Measurements from ENCODE around the gene COL5A2. TPM values are rescaled to one million over a fixed set of nuclear protein-coding genes. Genes with fewer than 3 reads are reported as not detected.

Gene COL5A2
- polyA plus RNA-seq, 1 donor from 2014 or later, result 3.6 TPM

GRCh38 chr2:189199797-189200196, 20.2 kb upstream of the COL5A2 start:
- Histone ChIP-seq H3K9me3 (ENCODE audit: low read length) (no peaks in the 10 kb centered on the region), H3K27ac (ENCODE audit: low read length) (no peak overlapping the region), H3K4me2 (ENCODE audit: low read length) (no peak overlapping the region), H4K20me1 (ENCODE audit: insufficient read depth) (no peaks in the 10 kb centered on the region), H3K79me2 (replicated peaks; ENCODE audit: insufficient read depth, low read length) (no peaks in the 10 kb centered on the region), H3K9me2 (ENCODE audit: insufficient read depth, low read length) (no peaks in the 10 kb centered on the region), H3K27me3 (ENCODE audit: insufficient read depth, low read depth, low read length) (no peaks in the 10 kb centered on the region), H3K36me3 (ENCODE audit: insufficient read depth, low read length) (no peaks in the 10 kb centered on the region), H3K9ac (ENCODE audit: low read length) (no peak overlapping the region), H3K4me3 (ENCODE audit: low read length) (no peak overlapping the region), H2AFZ (ENCODE audit: low read depth, low read length) (no peak overlapping the region), H3F3A (ENCODE audit: insufficient read depth, low read length, poor library complexity, severe bottlenecking) (no peaks in the 10 kb centered on the region)
- TF ChIP-seq POLR2AphosphoS5 (IDR thresholded peaks at IDR 0.05), result no peak
- TF ChIP-seq SMC3 (conservative IDR thresholded peaks at IDR 0.05; ENCODE audit: poor library complexity), result no peak
- no peak for TF ChIP-seq EP300 (conservative IDR thresholded peaks at IDR 0.05; ENCODE audit: poor library complexity, severe bottlenecking)
- TF ChIP-seq MXI1 (conservative IDR thresholded peaks at IDR 0.05; ENCODE audit: poor library complexity, severe bottlenecking), result no peak
- TF ChIP-seq REST (IDR thresholded peaks at IDR 0.05; ENCODE audit: borderline replicate concordance), result no peak
- TF ChIP-seq, protein P1, sequence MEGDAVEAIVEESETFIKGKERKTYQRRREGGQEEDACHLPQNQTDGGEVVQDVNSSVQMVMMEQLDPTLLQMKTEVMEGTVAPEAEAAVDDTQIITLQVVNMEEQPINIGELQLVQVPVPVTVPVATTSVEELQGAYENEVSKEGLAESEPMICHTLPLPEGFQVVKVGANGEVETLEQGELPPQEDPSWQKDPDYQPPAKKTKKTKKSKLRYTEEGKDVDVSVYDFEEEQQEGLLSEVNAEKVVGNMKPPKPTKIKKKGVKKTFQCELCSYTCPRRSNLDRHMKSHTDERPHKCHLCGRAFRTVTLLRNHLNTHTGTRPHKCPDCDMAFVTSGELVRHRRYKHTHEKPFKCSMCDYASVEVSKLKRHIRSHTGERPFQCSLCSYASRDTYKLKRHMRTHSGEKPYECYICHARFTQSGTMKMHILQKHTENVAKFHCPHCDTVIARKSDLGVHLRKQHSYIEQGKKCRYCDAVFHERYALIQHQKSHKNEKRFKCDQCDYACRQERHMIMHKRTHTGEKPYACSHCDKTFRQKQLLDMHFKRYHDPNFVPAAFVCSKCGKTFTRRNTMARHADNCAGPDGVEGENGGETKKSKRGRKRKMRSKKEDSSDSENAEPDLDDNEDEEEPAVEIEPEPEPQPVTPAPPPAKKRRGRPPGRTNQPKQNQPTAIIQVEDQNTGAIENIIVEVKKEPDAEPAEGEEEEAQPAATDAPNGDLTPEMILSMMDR (IDR thresholded peaks at IDR 0.05; ENCODE audit: poor library complexity, severe bottlenecking), result no peak
- no peak for TF ChIP-seq EZH2 (IDR thresholded peaks at IDR 0.05; ENCODE audit: borderline replicate concordance, insufficient read depth, low read length, poor library complexity, severe bottlenecking)
- no peak for TF ChIP-seq TAF1 (IDR thresholded peaks at IDR 0.05; ENCODE audit: low read depth)
- TF ChIP-seq RAD21 (conservative IDR thresholded peaks at IDR 0.05), result no peak

GRCh38 chr2:189192766-189193165, 13.2 kb upstream of the COL5A2 start:
- Histone ChIP-seq H3K4me3 (ENCODE audit: low read length) (no peak overlapping the region), H3K27me3 (ENCODE audit: insufficient read depth, low read depth, low read length) (no peaks in the 10 kb centered on the region), H3K4me2 (ENCODE audit: low read length) (no peak overlapping the region), H3K9me3 (ENCODE audit: low read length) (no peaks in the 10 kb centered on the region), H3K36me3 (ENCODE audit: insufficient read depth, low read length) (no peaks in the 10 kb centered on the region), H2AFZ (ENCODE audit: low read depth, low read length) (no peak overlapping the region), H3K9ac (ENCODE audit: low read length) (no peak overlapping the region), H3K27ac (ENCODE audit: low read length) (no peak overlapping the region), H4K20me1 (ENCODE audit: insufficient read depth) (no peaks in the 10 kb centered on the region), H3F3A (ENCODE audit: insufficient read depth, low read length, poor library complexity, severe bottlenecking) (no peaks in the 10 kb centered on the region), H3K9me2 (ENCODE audit: insufficient read depth, low read length) (no peaks in the 10 kb centered on the region), H3K79me2 (replicated peaks; ENCODE audit: insufficient read depth, low read length) (no peaks in the 10 kb centered on the region)
- TF ChIP-seq RAD21 (conservative IDR thresholded peaks at IDR 0.05) (no peak), EP300 (conservative IDR thresholded peaks at IDR 0.05; ENCODE audit: poor library complexity, severe bottlenecking) (no peak), POLR2AphosphoS5 (IDR thresholded peaks at IDR 0.05) (no peak), SMC3 (conservative IDR thresholded peaks at IDR 0.05; ENCODE audit: poor library complexity) (no peak), MXI1 (conservative IDR thresholded peaks at IDR 0.05; ENCODE audit: poor library complexity, severe bottlenecking) (no peak), REST (IDR thresholded peaks at IDR 0.05; ENCODE audit: borderline replicate concordance) (no peak)
- TF ChIP-seq, protein P1 (IDR thresholded peaks at IDR 0.05; ENCODE audit: poor library complexity, severe bottlenecking), result no peak
